ENCODE results near the gene BHLHA15.
"Not testable (repeated sequence)": the region's sequence is repeated elsewhere in the genome, so short reads cannot be mapped to it uniquely, and the experiment has no call there.

BHLHA15 gene

GRCh38 chr7:98211676-98212531, 665 bp downstream of the BHLHA15 start:
- DNase-seq: no peak

- no peak for DNase-seq
Measured at GRCh38 chr7:98212532-98213041, 1.3 kb downstream of the BHLHA15 start.

- DNase-seq: no peak
Measured at GRCh38 chr7:98213296-98213887, 2.2 kb downstream of the BHLHA15 start.

- DNase-seq: no peak
Measured at GRCh38 chr7:98213888-98214810, 2.9 kb downstream of the BHLHA15 start.

- DNase-seq: no peak
Measured at GRCh38 chr7:98214811-98215321, 3.6 kb downstream of the BHLHA15 start.

GRCh38 chr7:98215561-98216495, 4.6 kb downstream of the BHLHA15 start:
- DNase-seq: no peak

- DNase-seq: no peak
Measured at GRCh38 chr7:98216941-98217622, 5.8 kb downstream of the BHLHA15 start.

GRCh38 chr7:98217623-98218582, 6.7 kb downstream of the BHLHA15 start:
- peak; percentile 86 for DNase-seq

- DNase-seq: not testable (repeated sequence)
Measured at GRCh38 chr7:98219382-98219781, 8.1 kb downstream of the BHLHA15 start.

- DNase-seq: no peak
Measured at GRCh38 chr7:98221611-98222532, 10.6 kb downstream of the BHLHA15 start.

GRCh38 chr7:98222533-98223195, 11.4 kb downstream of the BHLHA15 start:
- DNase-seq: no peak

GRCh38 chr7:98223351-98223897, 12.2 kb downstream of the BHLHA15 start:
- no peak for DNase-seq

- DNase-seq: no peak
Measured at GRCh38 chr7:98223898-98224700, 12.9 kb downstream of the BHLHA15 start.

- no peak for DNase-seq
Measured at GRCh38 chr7:98224701-98225181, 13.5 kb downstream of the BHLHA15 start.

- no peak for DNase-seq
Measured at GRCh38 chr7:98225913-98226614, 14.8 kb downstream of the BHLHA15 start.

- no peak for DNase-seq
Measured at GRCh38 chr7:98227939-98228338, 16.7 kb downstream of the BHLHA15 start.
